Osteocyte (in vitro differentiated cells): ENCODE data around the gene WDR64. TPM values are rescaled to one million over a fixed set of nuclear protein-coding genes. Genes with fewer than 3 reads are reported as not detected.
"Not testable (repeated sequence)": the region's sequence is repeated elsewhere in the genome, so short reads cannot be mapped to it uniquely, and the experiment has no call there.

Experiments used
- DNase-seq: peaks from one replicate; pipeline ENCODE4 v3.0.0; 2021; ENCODE audit warnings: mixed read lengths; ENCODE audit not compliant: unreplicated experiment; ENCODE audit errors: extremely low spot score
- H3K27ac Mint-ChIP-seq: one replicate; pipeline ENCODE4 v1.8.0; 2021; ENCODE audit warnings: mild to moderate bottlenecking, mixed read lengths; ENCODE audit not compliant: unreplicated experiment
- H3K27me3 Mint-ChIP-seq: one replicate; pipeline ENCODE4 v1.8.0; 2021; ENCODE audit warnings: mixed read lengths; ENCODE audit not compliant: unreplicated experiment
- H3K36me3 Mint-ChIP-seq: one replicate; pipeline ENCODE4 v1.8.0; 2021; ENCODE audit warnings: mixed read lengths; ENCODE audit not compliant: unreplicated experiment
- H3K4me1 Mint-ChIP-seq: one replicate; pipeline ENCODE4 v1.8.0; 2021; ENCODE audit warnings: mixed read lengths; ENCODE audit not compliant: unreplicated experiment
- H3K4me3 Mint-ChIP-seq: one replicate; pipeline ENCODE4 v1.8.0; 2021; ENCODE audit warnings: mild to moderate bottlenecking, moderate library complexity, mixed read lengths; ENCODE audit not compliant: unreplicated experiment
- H3K9me3 Mint-ChIP-seq: one replicate; pipeline ENCODE4 v1.8.0; 2021; ENCODE audit warnings: mixed read lengths; ENCODE audit not compliant: unreplicated experiment
- CTCF ChIP-seq: fragments of 200-600 bp; sonication (generic); IDR thresholded peaks from 2 replicates; pipeline ENCODE4 v1.5.0; 2021; ENCODE audit warnings: antibody characterized with exemption, mild to moderate bottlenecking, moderate library complexity
- total RNA-seq: library from RNA; stranded (reverse); gene quantifications from 2 replicates; pipeline ENCODE4 v1.2.1, GENCODE V29; 2021

WDR64 gene
- total RNA-seq, 1 donor from 2014 or later: not detected

- H3K4me1 Mint-ChIP-seq: peaks cover 21% of the 10 kb centered on the region
- no peak overlapping the region for H3K4me3 Mint-ChIP-seq
- no peaks in the 10 kb centered on the region for H3K9me3 Mint-ChIP-seq
- H3K27me3 Mint-ChIP-seq: no peaks in the 10 kb centered on the region
- H3K27ac Mint-ChIP-seq: no peak overlapping the region
- no peak for DNase-seq
- no peak for TF ChIP-seq CTCF
- H3K36me3 Mint-ChIP-seq: no peaks in the 10 kb centered on the region
Measured at GRCh38 chr1:241702442-241703373, 50.6 kb downstream of the WDR64 start.

- not testable (repeated sequence) for H3K4me3 Mint-ChIP-seq, H3K27me3 Mint-ChIP-seq, H3K27ac Mint-ChIP-seq, H3K9me3 Mint-ChIP-seq, H3K36me3 Mint-ChIP-seq, DNase-seq
- peaks cover 21% of the 10 kb centered on the region for H3K4me1 Mint-ChIP-seq
Measured at GRCh38 chr1:241703739-241704138, 51.7 kb downstream of the WDR64 start.

GRCh38 chr1:241706257-241706656 is 54.2 kb downstream of the WDR64 start:
- Mint-ChIP-seq H3K9me3 (no peaks in the 10 kb centered on the region), H3K27me3 (no peaks in the 10 kb centered on the region), H3K4me1 (peaks cover 21% of the 10 kb centered on the region), H3K36me3 (no peaks in the 10 kb centered on the region), H3K4me3 (no peak overlapping the region), H3K27ac (no peak overlapping the region)
- no peak for TF ChIP-seq CTCF
- no peak for DNase-seq

- DNase-seq: no peak
- Mint-ChIP-seq H3K27ac (no peak overlapping the region), H3K27me3 (no peaks in the 10 kb centered on the region), H3K36me3 (no peaks in the 10 kb centered on the region), H3K4me1 (peaks cover 21% of the 10 kb centered on the region), H3K4me3 (no peak overlapping the region), H3K9me3 (no peaks in the 10 kb centered on the region)
- TF ChIP-seq CTCF: no peak
Measured at GRCh38 chr1:241706967-241707366, 54.9 kb downstream of the WDR64 start.

GRCh38 chr1:241707442-241707841 is 55.4 kb downstream of the WDR64 start:
- H3K4me3 Mint-ChIP-seq: no peak overlapping the region
- no peaks in the 10 kb centered on the region for H3K36me3 Mint-ChIP-seq
- peaks cover 18% of the 10 kb centered on the region for H3K4me1 Mint-ChIP-seq
- H3K27me3 Mint-ChIP-seq: no peaks in the 10 kb centered on the region
- no peak overlapping the region for H3K27ac Mint-ChIP-seq
- no peak for DNase-seq
- TF ChIP-seq CTCF: no peak
- no peaks in the 10 kb centered on the region for H3K9me3 Mint-ChIP-seq
